HCT116 (cell line): ENCODE measurements around the gene WDR20. TPM values are rescaled to one million over a fixed set of nuclear protein-coding genes. Genes with fewer than 3 reads are reported as not detected.

Source experiments
- ATAC-seq: fragments of 200-7000 bp; cut with Tn5 transposase; 2 replicates; pipeline ENCODE4 v1.9.1; 2020; ENCODE audit warnings: mild to moderate bottlenecking, moderate library complexity
- BruUV-seq: library from RNA; stranded (reverse); fragments of 400-500 nt; replicated peaks from 2 replicates; lab custom pipeline; 2021; lab: Mats Ljungman, UMichigan
- CTCF ChIA-PET: fragments of 300-600 bp; sonication (Branson Sonifier 250); formaldehyde crosslinking; loops from one replicate; lab custom pipeline; 2021; ENCODE audit warnings: antibody characterized with exemption; lab: Charles Lee
- POLR2A ChIA-PET: fragments of 300-600, 350-600 bp; sonication (Branson Sonifier 250); formaldehyde crosslinking; loops from one replicate; lab custom pipeline; 2021; ENCODE audit warnings: antibody characterized with exemption; lab: Charles Lee
- RAD21 ChIA-PET, 2 experiments: fragments of 300-600 bp; sonication (Branson Sonifier 250); formaldehyde crosslinking; loops; one replicate each; lab custom pipeline; 2023; ENCODE audit warnings: low total read pairs in 2 of 2; ENCODE audit not compliant: uncharacterized antibody in 2 of 2, unreplicated experiment in 2 of 2, low non-redundant PET in 1 of 2; lab: Charles Lee
- DNase-seq: peaks from one replicate; pipeline ENCODE4 v3.0.0-alpha.2; 2010; ENCODE audit warnings: low read depth, low spot score
- H2AFZ ChIP-seq: fragments of 200-600 bp; shearing (Covaris generic), sonication (generic); 2 replicates; pipeline ENCODE4 v1.6.1; 2017; ENCODE audit warnings: low read depth, mixed run types, mixed read lengths, antibody characterized with exemption, low read length; ENCODE audit not compliant: poor library complexity, severe bottlenecking
- H3K27ac ChIP-seq: 2 replicates; pipeline ENCODE4 v1.5.1; 2012; ENCODE audit warnings: low read depth, low read length
- H3K27me3 ChIP-seq: fragments of 200-600 bp; sonication (generic); 2 replicates; pipeline ENCODE4 v1.6.1; 2016; ENCODE audit warnings: mixed run types, low read length, mixed read lengths; ENCODE audit not compliant: insufficient read depth
- H3K36me3 ChIP-seq, 2 experiments: fragments of 200-500 bp in 1 of 2; fragments of 200-600 bp in 1 of 2; sonication (Bioruptor generic) in 1 of 2; sonication (generic) in 1 of 2; 2 replicates each; pipeline versions ENCODE4 v1.5.1 to v1.6.1; 2014 to 2016; ENCODE audit warnings: low read length in 2 of 2, inconsistent platforms in 1 of 2, mixed read lengths in 1 of 2, mixed run types in 1 of 2; ENCODE audit not compliant: insufficient read depth in 2 of 2, control insufficient read depth in 1 of 2
- H3K4me1 ChIP-seq, 2 experiments: fragments of 200-600 bp in 1 of 2; sonication (generic) in 1 of 2; 2 replicates each; pipeline versions ENCODE4 v1.5.1 to v1.6.1; 2012 to 2017; ENCODE audit warnings: low read length in 2 of 2, inconsistent platforms in 1 of 2, mild to moderate bottlenecking in 1 of 2, mixed read lengths in 1 of 2, mixed run types in 1 of 2, moderate library complexity in 1 of 2; ENCODE audit not compliant: insufficient read depth in 2 of 2, control insufficient read depth in 1 of 2
- H3K4me2 ChIP-seq: fragments of 200-600 bp; sonication (generic); 2 replicates; pipeline ENCODE4 v1.6.1; 2017; ENCODE audit warnings: mixed run types, low read length, mixed read lengths
- H3K4me3 ChIP-seq, 2 experiments: fragments of 200-600 bp in 1 of 2; sonication (generic) in 1 of 2; replicated peaks in 1 of 2; 2 replicates each; pipeline ENCODE4 v1.5.1; 2011 to 2016; ENCODE audit warnings: low read length in 2 of 2, control low read depth in 1 of 2, low read depth in 1 of 2, mild to moderate bottlenecking in 1 of 2, mixed read lengths in 1 of 2, mixed run types in 1 of 2
- H3K79me2 ChIP-seq: fragments of 200-600 bp; sonication (generic); 2 replicates; pipeline ENCODE4 v1.6.1; 2017; ENCODE audit warnings: mild to moderate bottlenecking, mixed run types, low read length, moderate library complexity, mixed read lengths; ENCODE audit not compliant: insufficient read depth
- H3K9ac ChIP-seq: fragments of 200-600 bp; sonication (generic); 2 replicates; pipeline ENCODE4 v1.6.1; 2016; ENCODE audit warnings: low read length, mixed read lengths
- H3K9me2 ChIP-seq: fragments of 200-600 bp; sonication (generic), shearing (Covaris generic); 2 replicates; pipeline ENCODE4 v1.6.1; 2017; ENCODE audit warnings: mixed run types, mild to moderate bottlenecking, moderate library complexity; ENCODE audit not compliant: insufficient read depth
- H3K9me3 ChIP-seq, 2 experiments: fragments of 200-500 bp in 1 of 2; fragments of 200-600 bp in 1 of 2; sonication (Bioruptor generic) in 1 of 2; sonication (generic) in 1 of 2; 2 replicates each; pipeline ENCODE4 v1.6.1; 2014 to 2017; ENCODE audit warnings: low read length in 2 of 2, mixed read lengths in 2 of 2, inconsistent platforms in 1 of 2, low read depth in 1 of 2, mild to moderate bottlenecking in 1 of 2, mixed run types in 1 of 2, moderate library complexity in 1 of 2; ENCODE audit not compliant: control insufficient read depth in 1 of 2, insufficient read depth in 1 of 2
- H4K20me1 ChIP-seq: fragments of 200-600 bp; sonication (generic), shearing (Covaris generic); 2 replicates; pipeline ENCODE4 v1.6.1; 2017; ENCODE audit warnings: mixed run types, mild to moderate bottlenecking, moderate library complexity; ENCODE audit not compliant: insufficient read depth
- CEBPB ChIP-seq: IDR thresholded peaks from 2 replicates; pipeline ENCODE4 v1.6.1; 2012; ENCODE audit warnings: low read depth
- EGR1 ChIP-seq: IDR thresholded peaks from 2 replicates; pipeline ENCODE4 v1.6.1; 2012; ENCODE audit warnings: low read depth
- ELF1 ChIP-seq: IDR thresholded peaks from 2 replicates; pipeline ENCODE4 v1.6.1; 2012; ENCODE audit warnings: low read depth, borderline replicate concordance
- EZH2phosphoT487 ChIP-seq: fragments of 200-600 bp; IDR thresholded peaks from 2 replicates; pipeline ENCODE4 v1.6.1; 2018; ENCODE audit warnings: antibody characterized with exemption, borderline replicate concordance
- FOSL1 ChIP-seq: IDR thresholded peaks from 2 replicates; pipeline ENCODE4 v1.6.1; 2012; ENCODE audit warnings: low read depth
- JUND ChIP-seq: IDR thresholded peaks from 2 replicates; pipeline ENCODE4 v1.6.1; 2012
- MAX ChIP-seq: IDR thresholded peaks from 2 replicates; pipeline ENCODE4 v1.6.1; 2012
- POLR2A ChIP-seq: IDR thresholded peaks from 2 replicates; pipeline ENCODE4 v1.7.0; 2011; ENCODE audit warnings: borderline replicate concordance; ENCODE audit not compliant: insufficient read depth, insufficient read length; ENCODE audit errors: extremely low read depth
- POLR2AphosphoS5 ChIP-seq: IDR thresholded peaks from 2 replicates; pipeline ENCODE4 v1.6.1; 2011; ENCODE audit warnings: mild to moderate bottlenecking, low read depth, low read length, moderate library complexity
- RAD21 ChIP-seq: IDR thresholded peaks from 2 replicates; pipeline ENCODE4 v1.6.1; 2012; ENCODE audit warnings: low read depth, mild to moderate bottlenecking
- SIN3A ChIP-seq: IDR thresholded peaks from 2 replicates; pipeline ENCODE4 v1.6.1; 2012; ENCODE audit warnings: low read depth
- SP1 ChIP-seq: IDR thresholded peaks from 2 replicates; pipeline ENCODE4 v1.6.1; 2012; ENCODE audit warnings: low read depth
- TCF7L2 ChIP-seq: IDR thresholded peaks from 2 replicates; pipeline ENCODE4 v1.7.0; 2011; ENCODE audit warnings: borderline replicate concordance, inconsistent platforms; ENCODE audit not compliant: insufficient read depth, insufficient read length; ENCODE audit errors: extremely low read depth
- YY1 ChIP-seq: IDR thresholded peaks from 2 replicates; pipeline ENCODE4 v1.6.1; 2011; ENCODE audit warnings: low read length, low read depth, moderate library complexity, mild to moderate bottlenecking; ENCODE audit not compliant: insufficient replicate concordance; ENCODE audit errors: extremely low read depth
- ZNF274 ChIP-seq: fragments of 200-500 bp; sonication (Bioruptor generic); IDR thresholded peaks from 2 replicates; pipeline ENCODE4 v1.6.1; 2014; ENCODE audit warnings: mild to moderate bottlenecking, low read depth, low read length, inconsistent platforms
- intact Hi-C: fragments of 100-400 bp; cut with micrococcal nuclease; formaldehyde crosslinking; loops from 2 replicates; pipeline ENCODE4 v1.10.0; 2022
- total RNA-seq: library from RNA; stranded (reverse); gene quantifications from one replicate; pipeline ENCODE4 v1.2.1, GENCODE V29; 2021; ENCODE audit not compliant: unreplicated experiment
- TF ChIP-seq, protein P1 (sequence below): IDR thresholded peaks from 2 replicates; pipeline ENCODE4 v1.6.1; 2012
- TF ChIP-seq, protein P2 (sequence below): IDR thresholded peaks from 2 replicates; pipeline ENCODE4 v1.6.1; 2012; ENCODE audit warnings: low read depth

WDR20 gene
- total RNA-seq, 1 experiment from 2014 or later, result 21.1 TPM

DNA sequence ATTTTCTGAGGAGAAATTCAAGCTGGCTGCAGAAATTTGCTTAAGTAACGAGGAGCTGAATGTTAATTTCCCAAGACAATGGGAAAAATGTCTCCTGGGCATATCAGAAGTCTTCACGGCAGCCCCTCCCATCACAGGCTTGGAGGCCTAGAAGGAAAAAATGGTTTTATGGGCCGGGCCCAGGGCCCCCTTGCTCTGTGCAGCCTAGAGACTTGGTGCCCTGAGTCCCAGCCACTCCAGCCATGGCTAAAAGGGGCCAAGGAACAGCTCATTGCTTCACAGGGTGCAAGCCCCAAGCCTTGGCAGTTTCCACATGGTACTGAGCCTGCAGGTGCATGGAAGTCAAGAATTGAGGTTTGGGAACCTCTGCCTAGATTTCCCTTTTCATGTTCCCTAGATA is 28.6 kb upstream of the WDR20 start:
- H3K27ac ChIP-seq, result no peak overlapping the region
- peaks cover 0 to 2% of the 10 kb centered on the region in 2 experiments; a peak in 1 of 4 replicates for H3K9me3 ChIP-seq
- POLR2A ChIA-PET, result no interaction called here
- no peak overlapping the region for H3K9ac ChIP-seq
- no peak for ATAC-seq
- RAD21 ChIA-PET, result no interaction called here
- CTCF ChIA-PET, result no interaction called here
- no peaks in the 10 kb centered on the region for H3K79me2 ChIP-seq
- intact Hi-C loops, result no loop called here
- BruUV-seq, result no TSS peak
- DNase-seq, result no peak
- H3K4me3 ChIP-seq, result no peak overlapping the region
- H3K4me2 ChIP-seq, result no peak overlapping the region
- no peaks in the 10 kb centered on the region for H3K27me3 ChIP-seq
- no peaks in the 10 kb centered on the region for H3K36me3 ChIP-seq
- no peak for TF ChIP-seq TCF7L2
- TF ChIP-seq, all 23 proteins: peak for 0
- Histone ChIP-seq H3K9me2 (no peaks in the 10 kb centered on the region), H3K4me1 (no peaks in the 10 kb centered on the region), H2AFZ (no peak overlapping the region), H4K20me1 (no peaks in the 10 kb centered on the region)

GRCh38 chr14:102116361-102117180 is 23.1 kb upstream of the WDR20 start:
- POLR2A ChIA-PET, result no interaction called here
- DNase-seq (no peak), ATAC-seq (no peak)
- H3K4me2 ChIP-seq, result no peak overlapping the region
- RAD21 ChIA-PET, result no interaction called here
- no peak overlapping the region for H3K4me3 ChIP-seq
- TF ChIP-seq ELF1, result no peak
- no peak for TF ChIP-seq RAD21
- no peak for TF ChIP-seq SIN3A
- TF ChIP-seq, protein P1, sequence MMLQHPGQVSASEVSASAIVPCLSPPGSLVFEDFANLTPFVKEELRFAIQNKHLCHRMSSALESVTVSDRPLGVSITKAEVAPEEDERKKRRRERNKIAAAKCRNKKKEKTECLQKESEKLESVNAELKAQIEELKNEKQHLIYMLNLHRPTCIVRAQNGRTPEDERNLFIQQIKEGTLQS, result no peak
- TF ChIP-seq MAX, result no peak
- TF ChIP-seq YY1, result no peak
- TF ChIP-seq CEBPB, result no peak
- TF ChIP-seq JUND, result no peak
- TF ChIP-seq POLR2AphosphoS5, result no peak
- no peak for TF ChIP-seq POLR2A
- TF ChIP-seq EZH2phosphoT487, result no peak
- no peak for TF ChIP-seq ZNF274
- TF ChIP-seq EGR1, result no peak
- TF ChIP-seq, protein P2, sequence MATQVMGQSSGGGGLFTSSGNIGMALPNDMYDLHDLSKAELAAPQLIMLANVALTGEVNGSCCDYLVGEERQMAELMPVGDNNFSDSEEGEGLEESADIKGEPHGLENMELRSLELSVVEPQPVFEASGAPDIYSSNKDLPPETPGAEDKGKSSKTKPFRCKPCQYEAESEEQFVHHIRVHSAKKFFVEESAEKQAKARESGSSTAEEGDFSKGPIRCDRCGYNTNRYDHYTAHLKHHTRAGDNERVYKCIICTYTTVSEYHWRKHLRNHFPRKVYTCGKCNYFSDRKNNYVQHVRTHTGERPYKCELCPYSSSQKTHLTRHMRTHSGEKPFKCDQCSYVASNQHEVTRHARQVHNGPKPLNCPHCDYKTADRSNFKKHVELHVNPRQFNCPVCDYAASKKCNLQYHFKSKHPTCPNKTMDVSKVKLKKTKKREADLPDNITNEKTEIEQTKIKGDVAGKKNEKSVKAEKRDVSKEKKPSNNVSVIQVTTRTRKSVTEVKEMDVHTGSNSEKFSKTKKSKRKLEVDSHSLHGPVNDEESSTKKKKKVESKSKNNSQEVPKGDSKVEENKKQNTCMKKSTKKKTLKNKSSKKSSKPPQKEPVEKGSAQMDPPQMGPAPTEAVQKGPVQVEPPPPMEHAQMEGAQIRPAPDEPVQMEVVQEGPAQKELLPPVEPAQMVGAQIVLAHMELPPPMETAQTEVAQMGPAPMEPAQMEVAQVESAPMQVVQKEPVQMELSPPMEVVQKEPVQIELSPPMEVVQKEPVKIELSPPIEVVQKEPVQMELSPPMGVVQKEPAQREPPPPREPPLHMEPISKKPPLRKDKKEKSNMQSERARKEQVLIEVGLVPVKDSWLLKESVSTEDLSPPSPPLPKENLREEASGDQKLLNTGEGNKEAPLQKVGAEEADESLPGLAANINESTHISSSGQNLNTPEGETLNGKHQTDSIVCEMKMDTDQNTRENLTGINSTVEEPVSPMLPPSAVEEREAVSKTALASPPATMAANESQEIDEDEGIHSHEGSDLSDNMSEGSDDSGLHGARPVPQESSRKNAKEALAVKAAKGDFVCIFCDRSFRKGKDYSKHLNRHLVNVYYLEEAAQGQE, result no peak
- no peak for TF ChIP-seq FOSL1
- TF ChIP-seq SP1, result no peak
- TF ChIP-seq, all 23 proteins: peak for 0
- H3K4me1 ChIP-seq, result no peaks in the 10 kb centered on the region
- H3K27ac ChIP-seq, result no peak overlapping the region
- H3K79me2 ChIP-seq, result no peaks in the 10 kb centered on the region
- intact Hi-C loops, result no loop called here
- H4K20me1 ChIP-seq, result no peaks in the 10 kb centered on the region
- H3K27me3 ChIP-seq, result no peaks in the 10 kb centered on the region
- H3K9me3 ChIP-seq, result no peaks in the 10 kb centered on the region; a peak in 1 of 4 replicates
- H3K9me2 ChIP-seq, result no peaks in the 10 kb centered on the region
- H3K36me3 ChIP-seq, result no peaks in the 10 kb centered on the region
- H2AFZ ChIP-seq, result no peak overlapping the region
- no TSS peak for BruUV-seq
- no peak overlapping the region for H3K9ac ChIP-seq
- CTCF ChIA-PET, result no interaction called here
